A673 (cell line): Measurements from ENCODE around the gene STARD3. TPM values are rescaled to one million over a fixed set of nuclear protein-coding genes. Genes with fewer than 3 reads are reported as not detected.
"Not testable (repeated sequence)": the region's sequence is repeated elsewhere in the genome, so short reads cannot be mapped to it uniquely, and the experiment has no call there.

Experiments used
- Bru-seq: library from RNA; stranded (reverse); fragments of 400-500 nt; gene quantifications from one replicate; lab custom pipeline; 2021; lab: Mats Ljungman, UMichigan
- BruChase-seq, 2 experiments: library from RNA; stranded (reverse); fragments of 400-500 nt; gene quantifications; one replicate each; lab custom pipeline; 2021; lab: Mats Ljungman, UMichigan
- BruUV-seq: library from RNA; stranded (reverse); fragments of 400-500 nt; replicated peaks from 2 replicates; lab custom pipeline; 2021; lab: Mats Ljungman, UMichigan
- CTCF ChIA-PET: fragments of 300-600 bp; sonication (Branson Sonifier 250); formaldehyde crosslinking; loops from one replicate; lab custom pipeline; 2022; ENCODE audit warnings: antibody characterized with exemption; lab: Charles Lee
- POLR2A ChIA-PET: fragments of 300-600 bp; sonication (Branson Sonifier 250); formaldehyde crosslinking; loops from one replicate; lab custom pipeline; 2022; ENCODE audit warnings: antibody characterized with exemption; ENCODE audit not compliant: low non-redundant PET; lab: Charles Lee
- DNase-seq: peaks from one replicate; pipeline ENCODE4 v3.0.0-alpha.2; 2015; ENCODE audit warnings: low spot score
- H3K27ac ChIP-seq: fragments of 200-600 bp; sonication (generic); 2 replicates; pipeline ENCODE4 v1.5.1; 2016; ENCODE audit warnings: mixed run types, low read depth, mild to moderate bottlenecking, mixed read lengths, antibody characterized with exemption, low read length; ENCODE audit not compliant: poor library complexity, severe bottlenecking
- H3K27me3 ChIP-seq: fragments of 200-600 bp; sonication (generic); replicated peaks from 2 replicates; pipeline ENCODE4 v1.6.1; 2017; ENCODE audit warnings: mixed run types, low read depth, mild to moderate bottlenecking, mixed read lengths, antibody characterized with exemption, low read length; ENCODE audit not compliant: insufficient read depth, poor library complexity
- H3K36me3 ChIP-seq: fragments of 200-600 bp; sonication (generic); 2 replicates; pipeline ENCODE4 v1.6.1; 2016; ENCODE audit warnings: mixed run types, mild to moderate bottlenecking, mixed read lengths, antibody characterized with exemption, low read length; ENCODE audit not compliant: insufficient read depth, poor library complexity, severe bottlenecking
- H3K4me1 ChIP-seq: fragments of 200-600 bp; sonication (generic); 2 replicates; pipeline ENCODE4 v1.6.1; 2017; ENCODE audit warnings: mixed run types, mild to moderate bottlenecking, mixed read lengths, antibody characterized with exemption, low read length; ENCODE audit not compliant: insufficient read depth, poor library complexity, severe bottlenecking
- H3K4me3 ChIP-seq: fragments of 200-600 bp; sonication (generic); 2 replicates; pipeline ENCODE4 v1.5.1; 2016; ENCODE audit warnings: low read depth, mixed run types, mild to moderate bottlenecking, mixed read lengths, low read length; ENCODE audit not compliant: poor library complexity, severe bottlenecking
- H3K9me3 ChIP-seq: fragments of 200-600 bp; sonication (generic); 2 replicates; pipeline ENCODE4 v1.6.1; 2016; ENCODE audit warnings: mixed run types, low read depth, mild to moderate bottlenecking, mixed read lengths, antibody characterized with exemption, low read length; ENCODE audit not compliant: poor library complexity, severe bottlenecking
- CTCF ChIP-seq: fragments of 300-800, 200-600 bp; sonication (generic); conservative IDR thresholded peaks from 2 replicates; pipeline ENCODE4 v1.5.1; 2017; ENCODE audit warnings: low read depth, mild to moderate bottlenecking, antibody characterized with exemption, low read length, moderate library complexity, mixed read lengths
- EZH2 ChIP-seq: fragments of 200-600 bp; sonication (generic); IDR thresholded peaks from 2 replicates; pipeline ENCODE4 v1.6.1; 2017; ENCODE audit warnings: borderline replicate concordance, low read depth, mild to moderate bottlenecking, mixed read lengths, antibody characterized with exemption, low read length; ENCODE audit not compliant: poor library complexity, severe bottlenecking
- intact Hi-C: fragments of 100-400 bp; cut with micrococcal nuclease; formaldehyde crosslinking; loops from one replicate; pipeline ENCODE4 v1.10.0; 2022; ENCODE audit not compliant: unreplicated experiment
- long read RNA-seq: library from polyadenylated mRNA; stranded (forward); transcript quantifications from one replicate; pipeline ENCODE4 v2.0.0, GENCODE V29; 2022
- total RNA-seq: library from RNA; stranded (reverse); gene quantifications from 2 replicates; pipeline ENCODE4 v1.2.3, GENCODE V29; 2021

STARD3 gene
- total RNA-seq (21.3 and 31.4 TPM in 2 replicates), Bru-seq, nascent RNA (percentile 48 among the genes with signal in this experiment), BruChase-seq, experiment 1, labeled RNA remaining after a 2-hour chase (percentile 54 among the genes with signal in this experiment), BruChase-seq, experiment 2, labeled RNA remaining after a 6-hour chase (percentile 62 among the genes with signal in this experiment)
- long read RNA-seq, transcript STARD3-201 (15 exons, 2,132 nt): major isoform, 33 of 52 reads
- long read RNA-seq, partial matches to known transcripts: 5 of 52 reads
- long read RNA-seq, other reads (novel, unspliced or antisense): 13 of 52 reads

- Histone ChIP-seq H3K36me3 (no peaks in the 10 kb centered on the region), H3K4me3 (peak within 1 kb of the TSS; percentile 74), H3K27me3 (no peaks in the 10 kb centered on the region), H3K27ac (peak within 1 kb of the TSS; percentile 85), H3K9me3 (no peaks in the 10 kb centered on the region), H3K4me1 (peaks cover 6% of the 10 kb centered on the region)
- TF ChIP-seq EZH2 (no peak), CTCF (no peak)
- peak; percentile 84 for DNase-seq
- intact Hi-C loops: no loop called here
- no TSS peak for BruUV-seq
- ChIA-PET CTCF (interaction anchor here (0.9 to 1.3 kb wide), 2 partner anchors 16 kb away, joined by 3 to 5 read pairs; no protein-coding TSS in a partner anchor), POLR2A (no interaction called here)
These were observed at the start of gene STARD3 for GRCh38 chr17:39636927-39637736. Gene STARD3, plus strand, starts transcription at chr17:39637144. Its CDS starts 16,388 bp downstream, at chr17:39653532.

GRCh38 chr17:39590180-39590579, 46.8 kb upstream of the STARD3 start:
- POLR2A ChIA-PET, H3K4me3 ChIP-seq, H3K4me1 ChIP-seq, BruUV-seq, H3K27ac ChIP-seq, H3K36me3 ChIP-seq, intact Hi-C loops, DNase-seq, H3K9me3 ChIP-seq, H3K27me3 ChIP-seq: not testable (repeated sequence)
- CTCF ChIA-PET: interaction anchor here (0.6 kb wide), 1 partner anchor 105 kb away, joined by 7 read pairs; no protein-coding TSS in a partner anchor

GRCh38 chr17:39591958-39592954, 44.7 kb upstream of the STARD3 start:
- intact Hi-C loops: no loop called here
- peak; percentile 39 for DNase-seq
- no peak overlapping the region for H3K4me3 ChIP-seq
- no TSS peak for BruUV-seq
- H3K27me3 ChIP-seq: peaks cover 26% of the 10 kb centered on the region
- no peaks in the 10 kb centered on the region for H3K36me3 ChIP-seq
- H3K9me3 ChIP-seq: no peaks in the 10 kb centered on the region
- no peak overlapping the region for H3K27ac ChIP-seq
- POLR2A ChIA-PET: no interaction called here
- TF ChIP-seq EZH2: no peak
- TF ChIP-seq CTCF: no peak
- no peaks in the 10 kb centered on the region for H3K4me1 ChIP-seq
- CTCF ChIA-PET: no interaction called here
